WTC11 (cell line): ENCODE results near the gene KCNK5.

Source experiments
- FOXP1 ChIP-seq: sonication (generic); formaldehyde crosslinking; IDR thresholded peaks from 2 replicates; pipeline ENCODE4 v1.8.0; 2022; ENCODE audit warnings: missing genetic modification reagents, mild to moderate bottlenecking, moderate library complexity, borderline replicate concordance
- GRHL2 ChIP-seq: fragments of 250-450 bp; sonication (Bioruptor Pico); IDR thresholded peaks from 2 replicates; pipeline ENCODE4 v1.8.0; 2022; ENCODE audit warnings: mild to moderate bottlenecking, moderate library complexity; ENCODE audit not compliant: insufficient replicate concordance, severe bottlenecking
- TCF7 ChIP-seq: sonication (generic); formaldehyde crosslinking; IDR thresholded peaks from 2 replicates; pipeline ENCODE4 v1.8.0; 2022; ENCODE audit warnings: mild to moderate bottlenecking, low read depth, missing genetic modification reagents, moderate library complexity
- ZBTB21 ChIP-seq: sonication (generic); formaldehyde crosslinking; IDR thresholded peaks from 2 replicates; pipeline ENCODE4 v1.8.1; 2023; ENCODE audit warnings: mild to moderate bottlenecking, missing genetic modification reagents, borderline replicate concordance
- ZNF671 ChIP-seq: fragments of 250-450 bp; sonication (Bioruptor Pico); IDR thresholded peaks from 2 replicates; pipeline ENCODE4 v1.8.0; 2021; ENCODE audit warnings: mild to moderate bottlenecking
- TF ChIP-seq, protein P1 (sequence below): fragments of 200-600 bp; IDR thresholded peaks from 2 replicates; pipeline ENCODE4 v1.8.0; 2022; ENCODE audit warnings: antibody characterized with exemption
- TF ChIP-seq, protein P2 (sequence below): sonication (generic); formaldehyde crosslinking; IDR thresholded peaks from 2 replicates; pipeline ENCODE4 v1.8.0; 2022; ENCODE audit warnings: mild to moderate bottlenecking, missing genetic modification reagents
- TF ChIP-seq, protein P3 (sequence below): sonication (generic); formaldehyde crosslinking; IDR thresholded peaks from 2 replicates; pipeline ENCODE4 v1.8.0; 2022; ENCODE audit warnings: mild to moderate bottlenecking, missing genetic modification reagents

DNA sequence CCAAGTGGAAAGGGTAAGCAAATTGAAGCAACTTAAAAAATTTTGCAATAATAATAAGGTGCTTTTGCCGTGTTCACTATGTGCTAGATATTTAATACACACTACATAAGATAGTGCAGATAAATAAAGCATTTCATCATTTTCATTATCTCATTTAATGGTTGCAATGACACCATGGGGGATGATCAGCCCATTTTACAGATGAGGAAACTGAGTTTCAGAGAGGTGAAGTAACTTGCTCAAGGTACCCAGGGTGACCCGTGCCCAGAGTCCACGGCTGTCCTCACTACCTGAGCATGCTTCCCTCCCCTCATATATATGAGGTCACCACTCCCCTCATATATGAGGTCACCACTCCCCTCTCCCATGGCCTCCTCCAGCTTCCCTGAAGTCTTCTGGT lies 7.5 kb upstream of the KCNK5 start:
- TF ChIP-seq, protein P1, sequence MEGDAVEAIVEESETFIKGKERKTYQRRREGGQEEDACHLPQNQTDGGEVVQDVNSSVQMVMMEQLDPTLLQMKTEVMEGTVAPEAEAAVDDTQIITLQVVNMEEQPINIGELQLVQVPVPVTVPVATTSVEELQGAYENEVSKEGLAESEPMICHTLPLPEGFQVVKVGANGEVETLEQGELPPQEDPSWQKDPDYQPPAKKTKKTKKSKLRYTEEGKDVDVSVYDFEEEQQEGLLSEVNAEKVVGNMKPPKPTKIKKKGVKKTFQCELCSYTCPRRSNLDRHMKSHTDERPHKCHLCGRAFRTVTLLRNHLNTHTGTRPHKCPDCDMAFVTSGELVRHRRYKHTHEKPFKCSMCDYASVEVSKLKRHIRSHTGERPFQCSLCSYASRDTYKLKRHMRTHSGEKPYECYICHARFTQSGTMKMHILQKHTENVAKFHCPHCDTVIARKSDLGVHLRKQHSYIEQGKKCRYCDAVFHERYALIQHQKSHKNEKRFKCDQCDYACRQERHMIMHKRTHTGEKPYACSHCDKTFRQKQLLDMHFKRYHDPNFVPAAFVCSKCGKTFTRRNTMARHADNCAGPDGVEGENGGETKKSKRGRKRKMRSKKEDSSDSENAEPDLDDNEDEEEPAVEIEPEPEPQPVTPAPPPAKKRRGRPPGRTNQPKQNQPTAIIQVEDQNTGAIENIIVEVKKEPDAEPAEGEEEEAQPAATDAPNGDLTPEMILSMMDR: no peak
- TF ChIP-seq GRHL2 (no peak), ZNF671 (CRISPR knock-in tag) (no peak), FOXP1 (CRISPR knock-in tag) (no peak), ZBTB21 (CRISPR knock-in tag) (no peak), TCF7 (no peak)
- TF ChIP-seq, protein P2, sequence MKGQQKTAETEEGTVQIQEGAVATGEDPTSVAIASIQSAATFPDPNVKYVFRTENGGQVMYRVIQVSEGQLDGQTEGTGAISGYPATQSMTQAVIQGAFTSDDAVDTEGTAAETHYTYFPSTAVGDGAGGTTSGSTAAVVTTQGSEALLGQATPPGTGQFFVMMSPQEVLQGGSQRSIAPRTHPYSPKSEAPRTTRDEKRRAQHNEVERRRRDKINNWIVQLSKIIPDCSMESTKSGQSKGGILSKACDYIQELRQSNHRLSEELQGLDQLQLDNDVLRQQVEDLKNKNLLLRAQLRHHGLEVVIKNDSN (CRISPR knock-in tag): no peak
- TF ChIP-seq, protein P3, sequence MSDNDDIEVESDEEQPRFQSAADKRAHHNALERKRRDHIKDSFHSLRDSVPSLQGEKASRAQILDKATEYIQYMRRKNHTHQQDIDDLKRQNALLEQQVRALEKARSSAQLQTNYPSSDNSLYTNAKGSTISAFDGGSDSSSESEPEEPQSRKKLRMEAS: no peak
